HEK293 (cell line): Measurements from ENCODE around the gene OR4A15.

Experiments
- FEZF1 ChIP-seq: fragments of 450-650 bp; formaldehyde crosslinking; IDR thresholded peaks from 2 replicates; pipeline ENCODE4 v1.5.1; 2016; ENCODE audit warnings: missing biosample characterization, missing genetic modification characterization
- KLF16 ChIP-seq: fragments of 450-650 bp; formaldehyde crosslinking; IDR thresholded peaks from 2 replicates; pipeline ENCODE4 v1.5.1; 2017; ENCODE audit warnings: missing biosample characterization, missing genetic modification characterization
- PATZ1 ChIP-seq: fragments of 450-650 bp; formaldehyde crosslinking; IDR thresholded peaks from 2 replicates; pipeline ENCODE4 v1.5.1; 2016; ENCODE audit warnings: missing biosample characterization, missing genetic modification characterization
- RBAK ChIP-seq: fragments of 450-650 bp; formaldehyde crosslinking; IDR thresholded peaks from 2 replicates; pipeline ENCODE4 v1.5.1; 2016; ENCODE audit warnings: missing biosample characterization, missing genetic modification characterization
- REPIN1 ChIP-seq: fragments of 450-650 bp; formaldehyde crosslinking; IDR thresholded peaks from 2 replicates; pipeline ENCODE4 v1.5.1; 2017; ENCODE audit warnings: missing biosample characterization, missing genetic modification characterization, low read depth
- SP2 ChIP-seq: fragments of 450-650 bp; formaldehyde crosslinking; IDR thresholded peaks from 2 replicates; pipeline ENCODE4 v1.5.1; 2016; ENCODE audit warnings: missing biosample characterization, missing genetic modification characterization
- SP3 ChIP-seq: fragments of 450-650 bp; formaldehyde crosslinking; IDR thresholded peaks from 2 replicates; pipeline ENCODE4 v1.5.1; 2016; ENCODE audit warnings: missing biosample characterization, missing genetic modification characterization
- ZBTB7A ChIP-seq: fragments of 450-650 bp; formaldehyde crosslinking; IDR thresholded peaks from 2 replicates; pipeline ENCODE4 v1.5.1; 2016; ENCODE audit warnings: low read depth, missing biosample characterization, missing genetic modification characterization
- ZNF138 ChIP-seq: fragments of 450-650 bp; formaldehyde crosslinking; IDR thresholded peaks from 2 replicates; pipeline ENCODE4 v1.5.1; 2016; ENCODE audit warnings: missing biosample characterization, missing genetic modification characterization, borderline replicate concordance
- ZNF280C ChIP-seq: fragments of 450-650 bp; formaldehyde crosslinking; IDR thresholded peaks from 2 replicates; pipeline ENCODE4 v1.5.1; 2016; ENCODE audit warnings: missing biosample characterization, missing genetic modification characterization
- ZNF426 ChIP-seq: fragments of 450-650 bp; formaldehyde crosslinking; IDR thresholded peaks from 2 replicates; pipeline ENCODE4 v1.5.1; 2017; ENCODE audit warnings: missing biosample characterization, missing genetic modification characterization, mild to moderate bottlenecking, inconsistent platforms, moderate library complexity
- ZNF549 ChIP-seq: fragments of 450-650 bp; IDR thresholded peaks from 2 replicates; pipeline ENCODE4 v1.5.1; 2018; ENCODE audit warnings: missing biosample characterization, missing genetic modification characterization, mild to moderate bottlenecking, inconsistent platforms, moderate library complexity
- TF ChIP-seq, protein P1 (sequence below): fragments of 450-650 bp; formaldehyde crosslinking; IDR thresholded peaks from 2 replicates; pipeline ENCODE4 v1.5.1; 2016; ENCODE audit warnings: missing biosample characterization, missing genetic modification characterization

DNA sequence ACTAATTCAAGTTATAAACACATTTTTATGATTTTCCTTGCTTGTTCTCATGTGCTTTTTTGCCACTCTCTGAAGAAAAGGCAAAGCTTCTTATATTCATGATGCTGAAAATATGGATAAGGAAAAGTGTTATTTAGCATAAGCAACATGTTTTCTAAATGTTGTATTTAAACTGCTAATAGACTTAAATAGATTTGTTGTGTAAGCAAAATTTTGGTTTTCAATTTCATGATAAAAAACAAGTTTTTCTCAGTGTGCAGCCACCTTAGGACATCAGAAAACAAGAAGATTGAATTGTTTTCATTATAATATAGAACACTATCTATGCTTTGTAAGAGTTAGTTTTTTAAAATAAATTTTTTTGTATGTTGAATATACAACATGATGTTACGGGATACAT, 22.5 kb upstream of the OR4A15 start:
- TF ChIP-seq ZNF138 (tag by site-specific recombination) = no peak
- TF ChIP-seq, protein P1, sequence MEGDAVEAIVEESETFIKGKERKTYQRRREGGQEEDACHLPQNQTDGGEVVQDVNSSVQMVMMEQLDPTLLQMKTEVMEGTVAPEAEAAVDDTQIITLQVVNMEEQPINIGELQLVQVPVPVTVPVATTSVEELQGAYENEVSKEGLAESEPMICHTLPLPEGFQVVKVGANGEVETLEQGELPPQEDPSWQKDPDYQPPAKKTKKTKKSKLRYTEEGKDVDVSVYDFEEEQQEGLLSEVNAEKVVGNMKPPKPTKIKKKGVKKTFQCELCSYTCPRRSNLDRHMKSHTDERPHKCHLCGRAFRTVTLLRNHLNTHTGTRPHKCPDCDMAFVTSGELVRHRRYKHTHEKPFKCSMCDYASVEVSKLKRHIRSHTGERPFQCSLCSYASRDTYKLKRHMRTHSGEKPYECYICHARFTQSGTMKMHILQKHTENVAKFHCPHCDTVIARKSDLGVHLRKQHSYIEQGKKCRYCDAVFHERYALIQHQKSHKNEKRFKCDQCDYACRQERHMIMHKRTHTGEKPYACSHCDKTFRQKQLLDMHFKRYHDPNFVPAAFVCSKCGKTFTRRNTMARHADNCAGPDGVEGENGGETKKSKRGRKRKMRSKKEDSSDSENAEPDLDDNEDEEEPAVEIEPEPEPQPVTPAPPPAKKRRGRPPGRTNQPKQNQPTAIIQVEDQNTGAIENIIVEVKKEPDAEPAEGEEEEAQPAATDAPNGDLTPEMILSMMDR (tag by site-specific recombination) = no peak
- no peak for TF ChIP-seq ZNF280C
- no peak for TF ChIP-seq SP3 (tag by site-specific recombination)
- no peak for TF ChIP-seq REPIN1 (tag by site-specific recombination)
- no peak for TF ChIP-seq ZBTB7A (tag by site-specific recombination)
- no peak for TF ChIP-seq ZNF549
- TF ChIP-seq RBAK (tag by site-specific recombination) = no peak
- TF ChIP-seq SP2 (tag by site-specific recombination) = no peak
- no peak for TF ChIP-seq PATZ1
- TF ChIP-seq FEZF1 (tag by site-specific recombination) = no peak
- TF ChIP-seq ZNF426 (tag by site-specific recombination) = no peak
- TF ChIP-seq KLF16 (tag by site-specific recombination) = no peak
